Breast epithelium (tissue), 4 donors: ENCODE results near the gene HRH4. TPM values are rescaled to one million over a fixed set of nuclear protein-coding genes. Genes with fewer than 3 reads are reported as not detected.

Source experiments
- DNase-seq, 2 donors: peaks; one replicate each; pipeline ENCODE4 v3.0.0-alpha.2; 2019; ENCODE audit warnings: low spot score in 2 of 2
- H3K27ac ChIP-seq, 2 donors: fragments of 200-600 bp; sonication (generic) in 1 of 2; one replicate each; pipeline ENCODE4 v1.5.1; 2016 to 2019; ENCODE audit warnings: mild to moderate bottlenecking in 1 of 2
- H3K27me3 ChIP-seq, 2 donors: fragments of 200-600 bp; sonication (generic) in 1 of 2; one replicate each; pipeline versions ENCODE4 v1.5.1 to v1.6.0; 2017 to 2019; ENCODE audit warnings: control low read depth in 1 of 2, mild to moderate bottlenecking in 1 of 2
- H3K36me3 ChIP-seq: fragments of 200-600 bp; one replicate; pipeline ENCODE4 v1.5.1; 2019
- H3K4me1 ChIP-seq, 2 donors: fragments of 200-600 bp; sonication (generic); one replicate each; pipeline ENCODE4 v1.5.1; 2016 to 2019; ENCODE audit warnings: control low read depth in 1 of 2
- H3K4me3 ChIP-seq, 3 donors: fragments of 200-600 bp; sonication (generic); 1 replicate in 2 of 3; 2 replicates in 1 of 3; pipeline ENCODE4 v1.5.1; 2016 to 2019; ENCODE audit warnings: mild to moderate bottlenecking in 3 of 3, moderate library complexity in 2 of 3
- H3K9me3 ChIP-seq, 2 donors: fragments of 200-600 bp; sonication (generic) in 1 of 2; one replicate each; pipeline ENCODE4 v1.5.1; 2016 to 2019; ENCODE audit warnings: control low read depth in 1 of 2
- CTCF ChIP-seq, 3 donors: fragments of 450-650 bp; IDR thresholded peaks; one replicate each; pipeline ENCODE4 v1.5.1; 2016 to 2017; ENCODE audit warnings: antibody characterized with exemption in 3 of 3, mild to moderate bottlenecking in 3 of 3, moderate library complexity in 3 of 3
- POLR2A ChIP-seq: fragments of 450-650 bp; IDR thresholded peaks from one replicate; pipeline ENCODE4 v1.6.1; 2016; ENCODE audit warnings: antibody characterized with exemption, mild to moderate bottlenecking, moderate library complexity
- POLR2AphosphoS5 ChIP-seq, 3 donors: sonication (generic); formaldehyde crosslinking; IDR thresholded peaks; one replicate each; pipeline ENCODE4 v1.6.1; 2017; ENCODE audit warnings: antibody characterized with exemption in 3 of 3
- intact Hi-C: fragments of 100-400 bp; cut with DNase I; formaldehyde crosslinking; loops from one replicate; pipeline ENCODE4 v1.15.1; 2023; ENCODE audit warnings: low total_unique reads
- total RNA-seq, 3 donors: library from RNA; depleted of rRNA; stranded (reverse); fragments of >200 nt; gene quantifications; one replicate each; pipeline ENCODE4 v1.1.0, GENCODE V29; 2016

Gene HRH4
- total RNA-seq, 3 donors from 2014 or later: 0.16 to 0.29 TPM; not detected in 1

GRCh38 chr18:24514439-24514838 is 54.0 kb downstream of the HRH4 start:
- H3K4me3 ChIP-seq: no peak overlapping the region
- TF ChIP-seq POLR2A: no peak
- TF ChIP-seq CTCF (IDR thresholded peaks at IDR 0.05): no peak
- TF ChIP-seq POLR2AphosphoS5 (IDR thresholded peaks at IDR 0.05): no peak

GRCh38 chr18:24515721-24516120 is 55.3 kb downstream of the HRH4 start:
- H3K27me3 ChIP-seq: no peaks in the 10 kb centered on the region
- H3K4me3 ChIP-seq: no peak overlapping the region
- no peak for TF ChIP-seq POLR2AphosphoS5 (IDR thresholded peaks at IDR 0.05)
- no peak for TF ChIP-seq CTCF (IDR thresholded peaks at IDR 0.05)
- TF ChIP-seq POLR2A: no peak
- no peak overlapping the region for H3K27ac ChIP-seq
- H3K9me3 ChIP-seq: no peaks in the 10 kb centered on the region
- no peak for DNase-seq
- H3K4me1 ChIP-seq: no peaks in the 10 kb centered on the region
- intact Hi-C loops: no loop called here
- no peaks in the 10 kb centered on the region for H3K36me3 ChIP-seq

More at GRCh38 chr18:24514439-24514838, 54.0 kb downstream of the HRH4 start:
- Histone ChIP-seq H3K9me3 (no peaks in the 10 kb centered on the region), H3K4me1 (no peaks in the 10 kb centered on the region), H3K27me3 (no peaks in the 10 kb centered on the region), H3K27ac (no peak overlapping the region), H3K36me3 (no peaks in the 10 kb centered on the region)
- DNase-seq: no peak
- intact Hi-C loops: no loop called here

GRCh38 chr18:24516261-24516660 is 55.8 kb downstream of the HRH4 start:
- Histone ChIP-seq H3K27ac (no peak overlapping the region), H3K27me3 (no peaks in the 10 kb centered on the region), H3K4me3 (no peak overlapping the region), H3K4me1 (no peaks in the 10 kb centered on the region), H3K9me3 (no peaks in the 10 kb centered on the region), H3K36me3 (no peaks in the 10 kb centered on the region)
- TF ChIP-seq CTCF (IDR thresholded peaks at IDR 0.05) (no peak), POLR2A (no peak), POLR2AphosphoS5 (IDR thresholded peaks at IDR 0.05) (no peak)
- no peak for DNase-seq
- intact Hi-C loops: no loop called here

GRCh38 chr18:24517554-24517953 is 57.1 kb downstream of the HRH4 start:
- Histone ChIP-seq H3K4me1 (no peaks in the 10 kb centered on the region), H3K36me3 (no peaks in the 10 kb centered on the region), H3K27ac (no peak overlapping the region), H3K9me3 (no peaks in the 10 kb centered on the region), H3K27me3 (no peaks in the 10 kb centered on the region), H3K4me3 (no peak overlapping the region)
- TF ChIP-seq CTCF (IDR thresholded peaks at IDR 0.05) (no peak), POLR2AphosphoS5 (IDR thresholded peaks at IDR 0.05) (no peak), POLR2A (no peak)
- intact Hi-C loops: no loop called here
- no peak for DNase-seq

GRCh38 chr18:24518596-24518995 is 58.2 kb downstream of the HRH4 start:
- Histone ChIP-seq H3K4me1 (no peaks in the 10 kb centered on the region), H3K36me3 (no peaks in the 10 kb centered on the region), H3K9me3 (no peaks in the 10 kb centered on the region), H3K4me3 (no peak overlapping the region), H3K27ac (no peak overlapping the region), H3K27me3 (no peaks in the 10 kb centered on the region)
- TF ChIP-seq POLR2AphosphoS5 (IDR thresholded peaks at IDR 0.05): no peak
- intact Hi-C loops: no loop called here
- no peak for DNase-seq

Other genes with a start within 250 kb of the HRH4 start
- 10 to 100 TPM; 61.1 to 84.3 (median 77.0) TPM for gene OSBPL1A, start 62.8 kb upstream of the HRH4 start, total RNA-seq
- gene IMPACT, start 34.0 kb upstream of the HRH4 start, total RNA-seq: 10 to 100 TPM; 29.0 to 33.7 (median 30.2) TPM